Breast epithelium (tissue), 4 donors: ENCODE results near the gene SPATA6L. TPM values are rescaled to one million over a fixed set of nuclear protein-coding genes. Genes with fewer than 3 reads are reported as not detected.
A peak's percentile ranks its signal among the peaks of the same experiment; 100 is the strongest.

Experiments used
- DNase-seq, 2 donors: peaks; one replicate each; pipeline ENCODE4 v3.0.0-alpha.2; 2019; ENCODE audit warnings: low spot score in 2 of 2
- H3K27ac ChIP-seq, 2 donors: fragments of 200-600 bp; sonication (generic) in 1 of 2; one replicate each; pipeline ENCODE4 v1.5.1; 2016 to 2019; ENCODE audit warnings: mild to moderate bottlenecking in 1 of 2
- H3K27me3 ChIP-seq, 2 donors: fragments of 200-600 bp; sonication (generic) in 1 of 2; one replicate each; pipeline versions ENCODE4 v1.5.1 to v1.6.0; 2017 to 2019; ENCODE audit warnings: control low read depth in 1 of 2, mild to moderate bottlenecking in 1 of 2
- H3K36me3 ChIP-seq: fragments of 200-600 bp; one replicate; pipeline ENCODE4 v1.5.1; 2019
- H3K4me1 ChIP-seq, 2 donors: fragments of 200-600 bp; sonication (generic); one replicate each; pipeline ENCODE4 v1.5.1; 2016 to 2019; ENCODE audit warnings: control low read depth in 1 of 2
- H3K4me3 ChIP-seq, 3 donors: fragments of 200-600 bp; sonication (generic); 1 replicate in 2 of 3; 2 replicates in 1 of 3; pipeline ENCODE4 v1.5.1; 2016 to 2019; ENCODE audit warnings: mild to moderate bottlenecking in 3 of 3, moderate library complexity in 2 of 3
- H3K9me3 ChIP-seq, 2 donors: fragments of 200-600 bp; sonication (generic) in 1 of 2; one replicate each; pipeline ENCODE4 v1.5.1; 2016 to 2019; ENCODE audit warnings: control low read depth in 1 of 2
- POLR2A ChIP-seq: fragments of 450-650 bp; IDR thresholded peaks from one replicate; pipeline ENCODE4 v1.6.1; 2016; ENCODE audit warnings: antibody characterized with exemption, mild to moderate bottlenecking, moderate library complexity
- POLR2AphosphoS5 ChIP-seq, 3 donors: sonication (generic); formaldehyde crosslinking; IDR thresholded peaks; one replicate each; pipeline ENCODE4 v1.6.1; 2017; ENCODE audit warnings: antibody characterized with exemption in 3 of 3
- intact Hi-C: fragments of 100-400 bp; cut with DNase I; formaldehyde crosslinking; loops from one replicate; pipeline ENCODE4 v1.15.1; 2023; ENCODE audit warnings: low total_unique reads
- total RNA-seq, 3 donors: library from RNA; depleted of rRNA; stranded (reverse); fragments of >200 nt; gene quantifications; one replicate each; pipeline ENCODE4 v1.1.0, GENCODE V29; 2016
- TF ChIP-seq, protein P1 (sequence below), 3 donors: fragments of 450-650 bp; IDR thresholded peaks; one replicate each; pipeline ENCODE4 v1.5.1; 2016 to 2017; ENCODE audit warnings: antibody characterized with exemption in 3 of 3, mild to moderate bottlenecking in 3 of 3, moderate library complexity in 3 of 3

SPATA6L gene
- total RNA-seq, 3 donors from 2014 or later = 1.4 to 22.5 (median 14.4) TPM

GRCh38 chr9:4590430-4591122, 75.7 kb downstream of the SPATA6L start:
- no peaks in the 10 kb centered on the region for H3K27me3 ChIP-seq

GRCh38 chr9:4588721-4589120, 77.6 kb downstream of the SPATA6L start:
- Histone ChIP-seq H3K4me3 (no peak overlapping the region), H3K4me1 (peaks cover 2 to 9% of the 10 kb centered on the region in 2 donors), H3K27ac (no peak overlapping the region), H3K9me3 (no peaks in the 10 kb centered on the region), H3K27me3 (no peaks in the 10 kb centered on the region), H3K36me3 (no peaks in the 10 kb centered on the region)
- TF ChIP-seq POLR2A = no peak
- TF ChIP-seq, protein P1, sequence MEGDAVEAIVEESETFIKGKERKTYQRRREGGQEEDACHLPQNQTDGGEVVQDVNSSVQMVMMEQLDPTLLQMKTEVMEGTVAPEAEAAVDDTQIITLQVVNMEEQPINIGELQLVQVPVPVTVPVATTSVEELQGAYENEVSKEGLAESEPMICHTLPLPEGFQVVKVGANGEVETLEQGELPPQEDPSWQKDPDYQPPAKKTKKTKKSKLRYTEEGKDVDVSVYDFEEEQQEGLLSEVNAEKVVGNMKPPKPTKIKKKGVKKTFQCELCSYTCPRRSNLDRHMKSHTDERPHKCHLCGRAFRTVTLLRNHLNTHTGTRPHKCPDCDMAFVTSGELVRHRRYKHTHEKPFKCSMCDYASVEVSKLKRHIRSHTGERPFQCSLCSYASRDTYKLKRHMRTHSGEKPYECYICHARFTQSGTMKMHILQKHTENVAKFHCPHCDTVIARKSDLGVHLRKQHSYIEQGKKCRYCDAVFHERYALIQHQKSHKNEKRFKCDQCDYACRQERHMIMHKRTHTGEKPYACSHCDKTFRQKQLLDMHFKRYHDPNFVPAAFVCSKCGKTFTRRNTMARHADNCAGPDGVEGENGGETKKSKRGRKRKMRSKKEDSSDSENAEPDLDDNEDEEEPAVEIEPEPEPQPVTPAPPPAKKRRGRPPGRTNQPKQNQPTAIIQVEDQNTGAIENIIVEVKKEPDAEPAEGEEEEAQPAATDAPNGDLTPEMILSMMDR (IDR thresholded peaks at IDR 0.05) = no peak
- TF ChIP-seq POLR2AphosphoS5 (IDR thresholded peaks at IDR 0.05) = no peak
- no peak for DNase-seq
- intact Hi-C loops = no loop called here

More at GRCh38 chr9:4590430-4591122, 75.7 kb downstream of the SPATA6L start:
- TF ChIP-seq POLR2AphosphoS5 (IDR thresholded peaks at IDR 0.05) (no peak), POLR2A (no peak)
- TF ChIP-seq, protein P1 (IDR thresholded peaks at IDR 0.05) = no peak
- intact Hi-C loops = no loop called here
- H3K27ac ChIP-seq = peak overlapping the region; percentile 65 to 70
- DNase-seq = no peak
- no peak overlapping the region for H3K4me3 ChIP-seq
- no peaks in the 10 kb centered on the region for H3K9me3 ChIP-seq
- no peaks in the 10 kb centered on the region for H3K36me3 ChIP-seq
- H3K4me1 ChIP-seq = peaks cover 2 to 9% of the 10 kb centered on the region in 2 donors

DNA sequence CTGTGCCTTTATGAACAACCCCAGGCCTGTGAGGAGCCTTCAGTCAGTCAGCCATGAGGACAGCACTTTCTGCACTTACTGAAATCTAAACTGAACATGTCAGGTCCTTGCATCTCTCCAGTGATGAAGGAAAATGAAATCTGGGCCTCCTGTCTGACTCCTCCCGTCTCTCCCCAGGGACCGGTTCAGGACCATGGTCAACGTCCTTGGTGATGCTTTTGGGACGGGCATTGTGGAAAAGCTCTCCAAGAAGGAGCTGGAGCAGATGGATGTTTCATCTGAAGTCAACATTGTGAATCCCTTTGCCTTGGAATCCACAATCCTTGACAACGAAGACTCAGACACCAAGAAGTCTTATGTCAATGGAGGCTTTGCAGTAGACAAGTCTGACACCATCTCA, 81.1 kb downstream of the SPATA6L start:
- Histone ChIP-seq H3K4me3 (no peak overlapping the region), H3K27me3 (no peaks in the 10 kb centered on the region), H3K9me3 (no peaks in the 10 kb centered on the region), H3K27ac (no peak overlapping the region), H3K4me1 (no peaks in the 10 kb centered on the region), H3K36me3 (no peaks in the 10 kb centered on the region)
- intact Hi-C loops = no loop called here
- DNase-seq = no peak
- TF ChIP-seq, protein P1 (IDR thresholded peaks at IDR 0.05) = no peak
- TF ChIP-seq POLR2A = no peak
- TF ChIP-seq POLR2AphosphoS5 (IDR thresholded peaks at IDR 0.05) = no peak

DNA sequence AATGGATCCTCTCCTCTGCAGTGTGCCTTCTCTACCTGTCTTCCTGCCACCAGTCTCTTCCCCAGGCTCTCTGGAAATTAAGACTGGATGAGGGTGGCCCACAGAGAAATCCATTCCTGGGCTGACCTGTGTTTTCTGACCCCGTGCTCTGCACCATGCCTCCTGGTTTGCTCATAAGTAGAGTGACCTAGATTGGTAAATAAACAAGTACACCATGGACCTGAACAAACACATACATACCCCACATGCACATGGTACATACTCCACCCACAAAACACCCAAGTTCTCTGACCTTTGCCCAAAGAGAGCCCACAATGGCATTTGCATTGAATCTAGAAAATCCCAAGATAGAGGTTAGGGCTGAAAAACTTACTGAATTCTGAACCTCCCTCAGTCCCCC, 81.6 kb downstream of the SPATA6L start:
- Histone ChIP-seq H3K4me1 (no peaks in the 10 kb centered on the region), H3K9me3 (no peaks in the 10 kb centered on the region), H3K27me3 (no peaks in the 10 kb centered on the region), H3K27ac (no peak overlapping the region), H3K4me3 (no peak overlapping the region), H3K36me3 (no peaks in the 10 kb centered on the region)
- DNase-seq = no peak
- TF ChIP-seq, protein P1 (IDR thresholded peaks at IDR 0.05) = no peak
- TF ChIP-seq POLR2A (no peak), POLR2AphosphoS5 (IDR thresholded peaks at IDR 0.05) (no peak)
- intact Hi-C loops = no loop called here

DNA sequence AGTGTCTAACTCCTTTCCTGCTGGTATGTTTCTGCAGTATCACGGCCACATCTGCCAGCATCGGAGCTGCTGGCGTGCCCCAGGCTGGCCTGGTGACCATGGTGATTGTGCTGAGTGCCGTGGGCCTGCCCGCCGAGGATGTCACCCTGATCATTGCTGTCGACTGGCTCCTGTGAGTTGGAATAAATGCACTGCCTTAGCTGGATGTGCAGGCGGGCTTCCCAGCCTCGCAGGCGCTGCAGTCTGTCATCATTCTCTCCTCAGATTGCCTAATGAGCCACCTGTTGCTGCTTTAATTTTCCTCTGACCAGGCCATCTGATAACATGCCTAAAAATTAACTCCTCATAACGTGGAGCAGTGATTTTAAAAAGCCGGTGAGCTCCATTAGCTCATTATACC, 83.3 kb downstream of the SPATA6L start:
- no peaks in the 10 kb centered on the region for H3K27me3 ChIP-seq
- H3K36me3 ChIP-seq = no peaks in the 10 kb centered on the region
- TF ChIP-seq POLR2A = no peak
- TF ChIP-seq POLR2AphosphoS5 (IDR thresholded peaks at IDR 0.05) = no peak
- TF ChIP-seq, protein P1 (IDR thresholded peaks at IDR 0.05) = no peak
- intact Hi-C loops = no loop called here
- no peak overlapping the region for H3K4me3 ChIP-seq
- H3K9me3 ChIP-seq = no peaks in the 10 kb centered on the region
- H3K4me1 ChIP-seq = peaks cover 0 to 5% of the 10 kb centered on the region in 2 donors
- DNase-seq = no peak
- H3K27ac ChIP-seq = no peak overlapping the region
